Measurements from ENCODE around the gene UBE2G2.

Gene UBE2G2

GRCh38 chr21:44815225-44815624 lies 13.6 kb upstream of the UBE2G2 start:
- Mint-ChIP-seq H3K27ac (no peak overlapping the region), H3K4me1 (peaks cover 17 to 57% of the 10 kb centered on the region in 2 donors), H3K36me3 (peaks cover 24 to 32% of the 10 kb centered on the region in 2 donors), H3K4me3 (no peak overlapping the region), H3K27me3 (peaks cover 0 to 4% of the 10 kb centered on the region in 2 donors), H3K9me3 (peaks cover 0 to 4% of the 10 kb centered on the region in 2 donors)
- no peak for ATAC-seq (replicated peaks)
- DNase-seq, result no peak

- DNase-seq (no peak), ATAC-seq (replicated peaks) (no peak)
- Mint-ChIP-seq H3K36me3 (peaks cover 28 to 35% of the 10 kb centered on the region in 2 donors), H3K9me3 (no peaks in the 10 kb centered on the region), H3K4me3 (no peak overlapping the region), H3K27me3 (peaks cover 0 to 1% of the 10 kb centered on the region in 2 donors), H3K27ac (peak overlapping the region; percentile 14), H3K4me1 (peaks cover 17 to 57% of the 10 kb centered on the region in 2 donors)
Measured at GRCh38 chr21:44814498-44815023, 12.9 kb upstream of the UBE2G2 start.

- H3K27ac Mint-ChIP-seq, result peak overlapping the region; percentile 42
- peaks cover 17 to 57% of the 10 kb centered on the region in 2 donors for H3K4me1 Mint-ChIP-seq
- H3K27me3 Mint-ChIP-seq, result no peaks in the 10 kb centered on the region
- H3K9me3 Mint-ChIP-seq, result no peaks in the 10 kb centered on the region
- no peak overlapping the region for H3K4me3 Mint-ChIP-seq
- peaks cover 34 to 42% of the 10 kb centered on the region in 2 donors for H3K36me3 Mint-ChIP-seq
- ATAC-seq (replicated peaks), result no peak
- DNase-seq, result no peak
Measured at GRCh38 chr21:44813727-44814126, 12.1 kb upstream of the UBE2G2 start.

- Mint-ChIP-seq H3K9me3 (no peaks in the 10 kb centered on the region), H3K27me3 (no peaks in the 10 kb centered on the region), H3K4me1 (peaks cover 17 to 57% of the 10 kb centered on the region in 2 donors), H3K36me3 (peaks cover 34 to 42% of the 10 kb centered on the region in 2 donors), H3K4me3 (no peak overlapping the region), H3K27ac (peak overlapping the region; percentile 65)
- ATAC-seq (replicated peaks) (no peak), DNase-seq (no peak)
Measured at GRCh38 chr21:44813149-44813548, 11.5 kb upstream of the UBE2G2 start.

GRCh38 chr21:44812640-44813039 lies 11.0 kb upstream of the UBE2G2 start:
- ATAC-seq (replicated peaks) (no peak), DNase-seq (no peak)
- Mint-ChIP-seq H3K27me3 (no peaks in the 10 kb centered on the region), H3K27ac (no peak overlapping the region), H3K9me3 (no peaks in the 10 kb centered on the region), H3K36me3 (peaks cover 35 to 45% of the 10 kb centered on the region in 2 donors), H3K4me3 (no peak overlapping the region), H3K4me1 (peaks cover 17 to 57% of the 10 kb centered on the region in 2 donors)

GRCh38 chr21:44810779-44811178 lies 9.2 kb upstream of the UBE2G2 start:
- Mint-ChIP-seq H3K4me3 (no peak overlapping the region), H3K4me1 (peaks cover 9 to 41% of the 10 kb centered on the region in 2 donors), H3K9me3 (no peaks in the 10 kb centered on the region), H3K27ac (no peak overlapping the region), H3K27me3 (no peaks in the 10 kb centered on the region), H3K36me3 (peaks cover 45 to 56% of the 10 kb centered on the region in 2 donors)
- no peak for DNase-seq
- no peak for ATAC-seq (replicated peaks)

- Mint-ChIP-seq H3K27me3 (no peaks in the 10 kb centered on the region), H3K9me3 (no peaks in the 10 kb centered on the region), H3K27ac (no peak overlapping the region), H3K4me3 (no peak overlapping the region), H3K36me3 (peaks cover 38 to 69% of the 10 kb centered on the region in 2 donors), H3K4me1 (peaks cover 15 to 25% of the 10 kb centered on the region in 2 donors)
- no peak for ATAC-seq (replicated peaks)
- no peak for DNase-seq
Measured at GRCh38 chr21:44805859-44806258, 4.2 kb upstream of the UBE2G2 start.

GRCh38 chr21:44805226-44805625 lies 3.6 kb upstream of the UBE2G2 start:
- no peak for ATAC-seq (replicated peaks)
- no peaks in the 10 kb centered on the region for H3K9me3 Mint-ChIP-seq
- no peaks in the 10 kb centered on the region for H3K27me3 Mint-ChIP-seq
- peaks cover 17 to 25% of the 10 kb centered on the region in 2 donors for H3K4me1 Mint-ChIP-seq
- no peak for DNase-seq
- H3K4me3 Mint-ChIP-seq, result no peak overlapping the region
- H3K36me3 Mint-ChIP-seq, result peaks cover 37 to 65% of the 10 kb centered on the region in 2 donors
- H3K27ac Mint-ChIP-seq, result no peak overlapping the region

- H3K27ac Mint-ChIP-seq, result peak overlapping the region; percentile 28
- DNase-seq (no peak), ATAC-seq (replicated peaks) (no peak)
- H3K27me3 Mint-ChIP-seq, result no peaks in the 10 kb centered on the region
- no peak overlapping the region for H3K4me3 Mint-ChIP-seq
- H3K4me1 Mint-ChIP-seq, result peaks cover 18 to 29% of the 10 kb centered on the region in 2 donors
- peaks cover 37 to 62% of the 10 kb centered on the region in 2 donors for H3K36me3 Mint-ChIP-seq
- H3K9me3 Mint-ChIP-seq, result no peaks in the 10 kb centered on the region
Measured at GRCh38 chr21:44804762-44805161, 3.1 kb upstream of the UBE2G2 start.

GRCh38 chr21:44803651-44804050 lies 2.0 kb upstream of the UBE2G2 start:
- peaks cover 35 to 59% of the 10 kb centered on the region in 2 donors for H3K36me3 Mint-ChIP-seq
- no peak overlapping the region for H3K4me3 Mint-ChIP-seq

GRCh38 chr21:44802396-44803153 lies 955 bp upstream of the UBE2G2 start:
- Mint-ChIP-seq H3K4me1 (peaks cover 27 to 42% of the 10 kb centered on the region in 2 donors), H3K27me3 (no peaks in the 10 kb centered on the region), H3K9me3 (no peaks in the 10 kb centered on the region), H3K4me3 (peak overlapping the region; percentile 91 to 94), H3K27ac (peak overlapping the region; percentile 89), H3K36me3 (peaks cover 36 to 62% of the 10 kb centered on the region in 2 donors)
- no peak for DNase-seq
- peak; percentile 8 to 19 for ATAC-seq (replicated peaks)

More at GRCh38 chr21:44803651-44804050, 2.0 kb upstream of the UBE2G2 start:
- Mint-ChIP-seq H3K27me3 (no peaks in the 10 kb centered on the region), H3K4me1 (peaks cover 25 to 38% of the 10 kb centered on the region in 2 donors), H3K27ac (peak overlapping the region; percentile 31), H3K9me3 (no peaks in the 10 kb centered on the region)
- DNase-seq (no peak), ATAC-seq (replicated peaks) (no peak)

- Mint-ChIP-seq H3K27me3 (no peaks in the 10 kb centered on the region), H3K4me1 (peaks cover 32 to 53% of the 10 kb centered on the region in 2 donors), H3K4me3 (peak overlapping the region; percentile 94), H3K9me3 (no peaks in the 10 kb centered on the region), H3K36me3 (peaks cover 28 to 62% of the 10 kb centered on the region in 2 donors), H3K27ac (peak overlapping the region; percentile 88)
- ATAC-seq (replicated peaks), result peak; percentile 59 to 63
- DNase-seq, result no peak
Measured at GRCh38 chr21:44800971-44801467, 601 bp downstream of the UBE2G2 start.

- H3K9me3 Mint-ChIP-seq, result no peaks in the 10 kb centered on the region
Measured at GRCh38 chr21:44800103-44800502, 1.5 kb downstream of the UBE2G2 start.

GRCh38 chr21:44799646-44800045 lies 2.0 kb downstream of the UBE2G2 start:
- Mint-ChIP-seq H3K27ac (no peak overlapping the region), H3K27me3 (no peaks in the 10 kb centered on the region), H3K36me3 (peaks cover 17 to 48% of the 10 kb centered on the region in 2 donors), H3K4me1 (peaks cover 34 to 62% of the 10 kb centered on the region in 2 donors), H3K4me3 (peak overlapping the region; percentile 46 to 47), H3K9me3 (no peaks in the 10 kb centered on the region)
- no peak for ATAC-seq (replicated peaks)
- DNase-seq, result no peak

More at GRCh38 chr21:44800103-44800502, 1.5 kb downstream of the UBE2G2 start:
- DNase-seq (no peak), ATAC-seq (replicated peaks) (no peak)
- Mint-ChIP-seq H3K36me3 (peaks cover 21 to 53% of the 10 kb centered on the region in 2 donors), H3K4me3 (peak overlapping the region; percentile 94), H3K27me3 (no peaks in the 10 kb centered on the region), H3K4me1 (peaks cover 34 to 62% of the 10 kb centered on the region in 2 donors), H3K27ac (no peak overlapping the region)

Measured in stimulated activated naive B cell treated with anti-CD40 and anti-IgM and Interleukin-4, amounts not matched to agents 10 μg/mL and 1 μg/mL and 100 μg/mL, for 72 hours (primary cell).